ENCODE results near the gene IL31RA.

Gene IL31RA

DNA sequence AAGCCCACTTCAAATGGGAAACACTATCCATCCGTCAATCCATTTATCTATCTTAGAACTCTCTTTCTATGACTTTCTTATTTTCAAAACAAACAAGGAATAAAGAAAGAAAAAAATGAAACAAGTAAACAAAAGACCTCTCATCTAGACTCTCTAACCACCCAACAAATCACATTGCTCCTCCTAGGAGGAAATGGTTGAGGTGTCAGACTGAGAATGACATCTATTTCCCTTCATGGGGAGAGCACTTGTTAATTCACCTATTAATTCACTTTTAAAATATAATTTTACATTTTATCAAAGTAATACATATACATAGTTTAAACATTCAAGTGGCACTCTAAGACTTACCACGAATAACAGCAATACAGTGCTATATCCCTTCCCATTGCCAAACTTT, 2.4 kb upstream of the IL31RA start:
- no peak for TF ChIP-seq JUND (IDR thresholded peaks at IDR 0.05; ENCODE audit: low read depth)
- in situ Hi-C loops (cut with HindIII; ENCODE audit: low pct_unique_long_range_greater_than_20kb, low sequenced_read_pairs), result no loop called here
- no peak for DNase-seq (ENCODE audit: low read depth in 1 of 2, low spot score in 1 of 2)

DNA sequence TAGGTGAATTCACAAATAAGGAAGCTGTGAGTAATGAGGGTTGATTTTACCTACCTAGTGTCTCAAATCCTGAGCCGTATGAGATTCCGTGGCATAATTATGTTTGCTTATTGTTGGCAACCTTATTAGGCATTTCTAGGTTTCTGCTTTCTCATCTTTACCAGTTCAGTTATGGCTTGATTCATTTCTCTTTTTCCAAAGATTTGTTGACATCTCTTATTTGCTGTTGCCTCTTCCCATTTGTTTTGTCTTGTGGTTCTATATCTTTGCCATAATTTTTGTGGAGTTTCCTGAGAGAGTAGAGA, 470 bp downstream of the IL31RA start:
- no peak for DNase-seq (ENCODE audit: low read depth in 1 of 2, low spot score in 1 of 2)
- no peak for TF ChIP-seq JUND (IDR thresholded peaks at IDR 0.05; ENCODE audit: low read depth)
- in situ Hi-C loops (cut with HindIII; ENCODE audit: low pct_unique_long_range_greater_than_20kb, low sequenced_read_pairs), result no loop called here

DNA sequence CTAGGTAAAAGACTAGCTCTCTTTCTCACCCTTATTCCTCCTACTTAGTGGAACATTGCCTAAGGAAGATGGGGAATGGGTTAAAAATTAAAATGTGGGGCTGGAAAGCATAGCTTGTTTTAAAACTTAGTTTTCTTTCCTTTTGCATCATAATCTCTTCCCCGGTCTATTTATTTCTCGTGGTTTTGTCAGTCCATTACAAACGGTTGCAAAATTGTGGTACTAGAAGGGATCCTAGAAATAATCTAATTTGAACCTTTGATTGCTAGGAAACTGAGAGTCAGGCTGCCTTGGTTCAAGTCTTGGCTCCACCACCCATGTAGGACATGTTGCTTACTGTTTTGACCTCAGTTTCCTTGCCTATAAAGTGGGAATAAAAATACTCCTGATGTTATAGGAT, 1.3 kb downstream of the IL31RA start:
- in situ Hi-C loops (cut with HindIII; ENCODE audit: low pct_unique_long_range_greater_than_20kb, low sequenced_read_pairs), result no loop called here
- DNase-seq (ENCODE audit: low read depth in 1 of 2, low spot score in 1 of 2), result no peak
- TF ChIP-seq JUND (IDR thresholded peaks at IDR 0.05; ENCODE audit: low read depth), result no peak

DNA sequence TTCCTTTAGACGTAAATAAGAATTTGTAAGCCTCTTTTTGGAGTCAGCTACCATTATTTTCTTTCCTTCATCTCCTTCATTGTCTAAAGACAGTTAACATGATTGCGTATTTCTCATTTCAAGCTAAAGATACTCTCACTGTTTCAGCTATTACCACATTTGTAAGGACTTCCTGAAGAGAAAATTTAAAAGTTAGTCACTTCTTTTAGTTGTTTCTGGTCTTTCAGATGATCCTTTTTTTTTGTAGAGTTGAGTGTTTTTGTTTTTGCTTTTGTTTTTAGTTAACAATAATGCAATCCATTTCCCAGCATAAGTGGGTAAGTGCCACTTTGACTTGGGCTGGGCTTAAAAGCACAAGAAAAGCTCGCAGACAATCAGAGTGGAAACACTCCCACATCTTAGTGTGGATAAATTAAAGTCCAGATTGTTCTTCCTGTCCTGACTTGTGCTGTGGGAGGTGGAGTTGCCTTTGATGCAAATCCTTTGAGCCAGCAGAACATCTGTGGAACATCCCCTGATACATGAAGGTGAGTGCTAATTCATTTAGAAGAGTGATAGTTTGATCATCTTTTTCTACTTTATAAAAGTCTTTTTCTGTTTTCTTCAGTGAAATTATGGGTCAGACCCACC, 2.0 kb downstream of the IL31RA start:
- DNase-seq (ENCODE audit: low read depth in 1 of 2, low spot score in 1 of 2), result no peak
- no peak for TF ChIP-seq JUND (IDR thresholded peaks at IDR 0.05; ENCODE audit: low read depth)
- in situ Hi-C loops (cut with HindIII; ENCODE audit: low pct_unique_long_range_greater_than_20kb, low sequenced_read_pairs), result no loop called here

DNA sequence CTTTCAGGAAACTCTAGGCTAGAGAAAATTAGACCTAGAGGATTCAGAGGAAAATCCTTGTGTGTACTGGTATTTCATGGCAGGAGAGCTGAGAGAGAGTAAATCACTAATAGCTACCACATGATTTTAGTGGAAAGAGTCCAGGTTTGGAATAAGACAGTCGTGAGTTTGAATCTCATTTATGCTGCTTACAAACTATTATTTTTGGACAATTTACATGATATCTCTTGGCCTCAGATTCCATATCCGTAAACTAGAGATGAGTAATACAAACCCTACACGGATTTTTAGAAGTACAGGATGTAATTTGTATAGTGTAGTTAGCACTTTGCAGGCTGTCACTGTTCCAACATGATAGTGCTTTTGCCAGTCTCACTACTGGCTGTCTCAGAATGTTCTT, 2.7 kb downstream of the IL31RA start:
- in situ Hi-C loops (cut with HindIII; ENCODE audit: low pct_unique_long_range_greater_than_20kb, low sequenced_read_pairs), result no loop called here
- TF ChIP-seq JUND (IDR thresholded peaks at IDR 0.05; ENCODE audit: low read depth), result no peak
- DNase-seq (ENCODE audit: low read depth in 1 of 2, low spot score in 1 of 2), result no peak

DNA sequence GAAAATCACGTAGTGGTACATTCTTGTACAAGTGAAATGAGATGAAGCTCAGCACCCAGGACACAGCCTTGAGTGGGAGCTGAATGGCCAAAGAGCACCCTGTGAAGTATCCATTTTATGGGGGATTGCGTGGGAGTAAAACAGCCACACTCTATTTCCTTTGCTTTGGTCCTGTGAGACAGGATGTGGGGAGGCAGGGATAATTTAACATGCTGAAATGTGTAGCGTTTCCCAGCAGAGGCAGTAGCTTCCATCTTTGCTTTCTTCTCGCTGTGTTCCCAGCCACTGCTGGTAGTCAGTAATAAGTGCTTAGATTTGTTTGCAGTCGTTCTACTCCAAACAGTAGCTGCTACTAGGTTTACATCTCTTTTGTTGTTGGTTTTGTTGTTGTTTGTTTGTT, 4.4 kb downstream of the IL31RA start:
- in situ Hi-C loops (cut with HindIII; ENCODE audit: low pct_unique_long_range_greater_than_20kb, low sequenced_read_pairs), result no loop called here
- TF ChIP-seq JUND (IDR thresholded peaks at IDR 0.05; ENCODE audit: low read depth), result no peak
- DNase-seq (ENCODE audit: low read depth in 1 of 2, low spot score in 1 of 2), result no peak

DNA sequence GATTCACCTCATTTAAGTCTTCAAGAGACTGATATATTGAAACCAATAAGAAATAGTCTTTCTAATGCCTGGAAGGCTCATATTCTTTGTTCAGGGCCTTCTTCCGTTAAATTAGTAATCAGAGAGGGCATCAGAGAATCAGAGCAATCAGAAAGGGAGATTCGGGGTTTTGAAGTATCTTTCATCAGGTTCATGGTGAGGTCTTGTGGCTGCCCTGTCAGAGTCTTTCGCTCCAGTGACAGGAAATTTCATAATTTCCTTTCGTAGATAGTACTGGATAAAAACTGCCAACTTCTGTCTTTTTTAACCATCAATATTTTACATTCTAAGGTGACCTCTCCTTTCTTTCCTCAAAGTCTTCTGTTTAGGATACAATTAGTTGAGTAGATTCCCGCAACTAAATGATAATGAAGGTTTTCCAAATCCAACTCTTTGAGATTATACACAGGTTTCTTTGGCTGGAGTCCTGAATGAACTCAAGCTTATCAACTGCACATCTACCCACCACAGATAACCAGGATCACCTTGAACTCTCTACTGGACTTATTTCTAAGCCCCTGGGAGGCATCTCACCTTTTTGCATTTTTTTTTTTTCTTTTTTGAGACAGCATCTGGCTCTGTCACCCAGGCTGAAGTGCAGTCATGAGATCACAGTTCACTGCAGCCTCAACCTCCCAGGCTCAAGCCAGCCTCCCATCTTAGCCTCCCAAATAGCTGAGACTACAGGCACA, 5.5 kb downstream of the IL31RA start:
- in situ Hi-C loops (cut with HindIII; ENCODE audit: low pct_unique_long_range_greater_than_20kb, low sequenced_read_pairs), result no loop called here
- DNase-seq (ENCODE audit: low read depth in 1 of 2, low spot score in 1 of 2), result no peak
- TF ChIP-seq JUND (IDR thresholded peaks at IDR 0.05; ENCODE audit: low read depth), result no peak

DNA sequence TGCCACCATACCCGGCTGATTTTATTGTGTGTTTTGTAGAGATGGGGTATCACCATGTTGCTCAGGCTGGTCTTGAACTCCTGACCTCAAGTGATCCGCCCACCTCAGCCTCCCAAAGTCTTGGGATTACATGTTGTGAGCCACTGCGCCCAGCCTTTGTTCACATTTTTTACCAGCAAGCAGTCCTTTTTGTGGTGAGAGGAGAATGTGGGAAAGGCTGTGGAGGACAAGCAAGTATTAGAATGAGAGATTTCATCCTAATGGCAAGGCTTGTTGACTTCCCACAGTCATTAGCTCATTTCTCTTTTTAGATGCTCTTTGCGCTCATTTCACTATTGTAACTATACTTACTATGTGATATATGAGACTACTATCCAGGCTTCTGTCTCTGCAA, 6.1 kb downstream of the IL31RA start:
- no peak for DNase-seq (ENCODE audit: low read depth in 1 of 2, low spot score in 1 of 2)
- in situ Hi-C loops (cut with HindIII; ENCODE audit: low pct_unique_long_range_greater_than_20kb, low sequenced_read_pairs), result no loop called here
- TF ChIP-seq JUND (IDR thresholded peaks at IDR 0.05; ENCODE audit: low read depth), result no peak

DNA sequence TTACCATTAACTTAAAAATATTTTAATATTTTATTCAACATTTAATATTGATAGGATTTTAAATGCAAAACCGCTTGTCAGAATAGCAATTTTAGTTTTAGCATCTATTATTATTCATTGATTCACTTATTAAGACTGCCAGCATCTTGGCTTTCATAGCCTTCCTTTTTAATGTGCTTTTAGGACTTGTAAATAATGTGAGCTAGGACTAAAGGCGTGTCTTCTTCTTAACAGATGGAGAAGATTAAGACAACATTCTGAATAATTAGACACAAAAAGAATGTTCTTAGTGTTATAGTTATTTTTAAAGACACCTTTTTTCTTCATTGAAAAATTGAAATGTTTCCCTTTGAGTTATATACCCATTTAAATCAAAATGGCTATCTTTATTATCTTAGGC, 6.9 kb downstream of the IL31RA start:
- no peak for DNase-seq (ENCODE audit: low read depth in 1 of 2, low spot score in 1 of 2)
- in situ Hi-C loops (cut with HindIII; ENCODE audit: low pct_unique_long_range_greater_than_20kb, low sequenced_read_pairs), result no loop called here
- TF ChIP-seq JUND (IDR thresholded peaks at IDR 0.05; ENCODE audit: low read depth), result no peak

DNA sequence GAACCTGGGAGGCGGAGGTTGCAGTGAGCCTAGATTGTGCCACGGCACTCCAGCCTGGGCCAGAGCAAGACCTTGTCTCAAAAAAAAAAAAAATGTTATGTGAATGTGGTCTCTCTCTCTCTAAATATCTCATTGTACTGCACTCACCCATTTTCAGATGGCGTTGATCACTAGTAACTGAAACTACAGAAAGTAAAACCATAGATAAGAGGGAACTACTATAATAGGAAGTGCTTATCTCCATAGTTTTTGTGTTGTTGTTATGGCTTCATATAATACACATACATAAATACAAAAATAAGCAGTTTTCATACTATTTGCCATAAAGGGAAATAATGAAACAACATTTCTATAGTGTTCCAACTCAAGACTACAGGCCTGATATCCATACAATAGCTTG, 9.1 kb downstream of the IL31RA start:
- no peak for DNase-seq (ENCODE audit: low read depth in 1 of 2, low spot score in 1 of 2)
- no peak for TF ChIP-seq JUND (IDR thresholded peaks at IDR 0.05; ENCODE audit: low read depth)
- in situ Hi-C loops (cut with HindIII; ENCODE audit: low pct_unique_long_range_greater_than_20kb, low sequenced_read_pairs), result no loop called here

DNA sequence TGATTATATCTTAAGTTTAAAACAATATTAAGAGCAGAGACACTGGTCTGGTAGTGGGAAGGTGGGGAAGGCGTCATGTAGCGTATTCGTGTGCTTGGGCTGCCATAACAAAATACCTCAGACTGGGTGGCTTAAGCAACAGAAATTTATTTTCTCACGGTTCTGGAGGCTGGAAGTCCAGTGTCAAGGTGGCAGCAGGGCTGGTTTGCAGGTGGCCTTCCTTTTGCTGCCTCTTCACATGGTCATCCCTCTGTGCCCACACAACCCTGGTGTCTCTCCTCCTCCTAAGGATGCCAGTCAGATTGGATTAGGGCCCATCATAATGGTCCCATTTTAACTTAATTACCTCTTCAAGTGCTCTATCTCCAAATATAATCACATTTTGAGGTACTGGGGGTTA, 9.6 kb downstream of the IL31RA start:
- in situ Hi-C loops (cut with HindIII; ENCODE audit: low pct_unique_long_range_greater_than_20kb, low sequenced_read_pairs), result no loop called here
- no peak for TF ChIP-seq JUND (IDR thresholded peaks at IDR 0.05; ENCODE audit: low read depth)
- DNase-seq (ENCODE audit: low read depth in 1 of 2, low spot score in 1 of 2), result no peak

DNA sequence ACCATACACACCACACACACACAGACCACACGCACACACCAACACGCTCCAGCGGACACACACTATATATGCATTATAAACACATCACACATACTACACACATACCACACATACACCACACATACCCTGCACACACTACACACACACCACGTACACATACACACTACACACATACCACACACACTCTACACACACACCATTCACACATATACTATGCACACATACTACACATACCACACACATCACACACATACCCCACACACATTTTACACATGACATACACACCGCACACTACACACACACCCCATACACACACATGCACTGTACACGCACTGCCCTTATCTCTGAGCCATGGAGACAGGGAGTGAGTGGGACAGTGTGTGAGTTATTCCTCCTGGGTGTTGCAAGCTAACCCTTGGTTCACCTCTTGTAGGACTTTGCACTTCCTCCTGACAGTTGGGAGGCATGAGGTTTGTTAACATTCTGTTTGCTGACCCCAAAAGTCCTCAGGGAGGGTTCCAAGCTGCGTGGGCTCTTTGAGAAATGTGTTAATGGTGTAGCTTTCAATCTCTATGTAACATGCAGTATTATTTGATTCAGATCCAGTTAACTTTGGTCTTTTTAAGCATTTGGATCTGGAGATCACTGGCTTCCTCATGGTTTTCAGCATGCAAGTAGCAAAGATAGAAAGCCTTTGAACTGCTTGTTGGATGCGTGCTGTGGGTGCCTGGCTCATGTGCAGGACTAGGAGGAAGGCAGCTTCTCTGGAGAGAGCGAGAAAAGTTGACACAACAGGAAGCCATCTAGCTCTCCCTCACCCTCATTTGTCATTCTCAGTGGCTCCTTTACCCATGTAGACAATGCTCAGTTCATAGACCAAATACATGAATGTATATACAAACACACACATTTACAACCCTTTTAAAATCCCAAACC, 13.7 kb downstream of the IL31RA start:
- TF ChIP-seq JUND (IDR thresholded peaks at IDR 0.05; ENCODE audit: low read depth), result no peak
- DNase-seq (ENCODE audit: low read depth in 1 of 2, low spot score in 1 of 2), result no peak
- in situ Hi-C loops (cut with HindIII; ENCODE audit: low pct_unique_long_range_greater_than_20kb, low sequenced_read_pairs), result no loop called here

DNA sequence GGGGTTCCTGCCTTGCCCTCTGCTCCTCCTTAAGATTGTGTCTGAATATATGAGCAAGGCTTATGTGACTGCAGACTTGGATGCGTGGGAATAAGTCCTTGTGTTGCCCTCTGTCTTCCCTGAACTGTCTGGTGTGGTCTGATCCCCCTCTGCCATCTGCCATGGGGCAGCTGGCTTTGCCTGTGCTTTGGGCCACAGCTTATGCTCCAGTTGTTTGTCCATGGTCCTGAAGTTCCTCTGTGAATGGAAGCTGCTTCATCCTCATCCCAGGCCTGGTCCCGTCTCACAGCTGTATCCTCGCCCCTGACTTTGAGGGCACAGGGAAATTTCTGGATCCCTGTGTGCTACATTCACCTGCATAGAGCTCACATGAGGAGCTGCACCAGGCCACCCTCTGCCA, 14.7 kb downstream of the IL31RA start:
- in situ Hi-C loops (cut with HindIII; ENCODE audit: low pct_unique_long_range_greater_than_20kb, low sequenced_read_pairs), result no loop called here
- TF ChIP-seq JUND (IDR thresholded peaks at IDR 0.05; ENCODE audit: low read depth), result no peak
- peak; percentile 18 to 50 for DNase-seq (ENCODE audit: low read depth in 1 of 2, low spot score in 1 of 2)

All from T47D (cell line).